Measurements from ENCODE around the gene TUBGCP6.

GRCh38 chr22:50284479-50284878 is 39.7 kb upstream of the TUBGCP6 start:
- TF ChIP-seq CTCF (IDR thresholded peaks at IDR 0.05; ENCODE audit: borderline replicate concordance, extremely low read depth, low read length, poor library complexity, severe bottlenecking), result no peak
- no peak for TF ChIP-seq EZH2 (IDR thresholded peaks at IDR 0.05; ENCODE audit: borderline replicate concordance, low read depth, low read length, severe bottlenecking)
